ENCODE data around the gene PCDH15. TPM values are rescaled to one million over a fixed set of nuclear protein-coding genes. Genes with fewer than 3 reads are reported as not detected.

Gene PCDH15
- total and polyA plus RNA-seq, 2 of the 8 experiments (the other 6 are each of a cell fraction or from before 2014, with no cell fraction given): 0.11 TPM; not detected in 1

DNA sequence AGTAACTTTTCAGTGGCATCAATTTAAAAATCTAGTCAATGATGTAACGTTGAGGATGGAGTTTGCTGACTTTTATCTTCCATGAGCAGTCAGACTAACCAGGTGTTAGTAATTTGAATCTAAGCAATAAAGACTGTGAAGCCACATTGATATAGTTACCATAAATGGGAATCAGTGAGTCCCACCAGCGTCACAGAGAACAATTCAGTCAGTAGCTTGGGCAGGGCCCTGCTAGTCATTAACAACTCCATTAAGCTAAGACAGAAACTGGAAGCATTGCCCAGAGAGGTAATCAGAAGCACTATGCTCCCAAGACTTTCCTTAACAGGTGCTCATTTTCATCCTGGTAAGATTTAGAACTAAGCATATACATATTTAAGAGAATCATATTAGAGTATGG is 315.1 kb downstream of the PCDH15 start (continued):
- TF ChIP-seq, protein P1, sequence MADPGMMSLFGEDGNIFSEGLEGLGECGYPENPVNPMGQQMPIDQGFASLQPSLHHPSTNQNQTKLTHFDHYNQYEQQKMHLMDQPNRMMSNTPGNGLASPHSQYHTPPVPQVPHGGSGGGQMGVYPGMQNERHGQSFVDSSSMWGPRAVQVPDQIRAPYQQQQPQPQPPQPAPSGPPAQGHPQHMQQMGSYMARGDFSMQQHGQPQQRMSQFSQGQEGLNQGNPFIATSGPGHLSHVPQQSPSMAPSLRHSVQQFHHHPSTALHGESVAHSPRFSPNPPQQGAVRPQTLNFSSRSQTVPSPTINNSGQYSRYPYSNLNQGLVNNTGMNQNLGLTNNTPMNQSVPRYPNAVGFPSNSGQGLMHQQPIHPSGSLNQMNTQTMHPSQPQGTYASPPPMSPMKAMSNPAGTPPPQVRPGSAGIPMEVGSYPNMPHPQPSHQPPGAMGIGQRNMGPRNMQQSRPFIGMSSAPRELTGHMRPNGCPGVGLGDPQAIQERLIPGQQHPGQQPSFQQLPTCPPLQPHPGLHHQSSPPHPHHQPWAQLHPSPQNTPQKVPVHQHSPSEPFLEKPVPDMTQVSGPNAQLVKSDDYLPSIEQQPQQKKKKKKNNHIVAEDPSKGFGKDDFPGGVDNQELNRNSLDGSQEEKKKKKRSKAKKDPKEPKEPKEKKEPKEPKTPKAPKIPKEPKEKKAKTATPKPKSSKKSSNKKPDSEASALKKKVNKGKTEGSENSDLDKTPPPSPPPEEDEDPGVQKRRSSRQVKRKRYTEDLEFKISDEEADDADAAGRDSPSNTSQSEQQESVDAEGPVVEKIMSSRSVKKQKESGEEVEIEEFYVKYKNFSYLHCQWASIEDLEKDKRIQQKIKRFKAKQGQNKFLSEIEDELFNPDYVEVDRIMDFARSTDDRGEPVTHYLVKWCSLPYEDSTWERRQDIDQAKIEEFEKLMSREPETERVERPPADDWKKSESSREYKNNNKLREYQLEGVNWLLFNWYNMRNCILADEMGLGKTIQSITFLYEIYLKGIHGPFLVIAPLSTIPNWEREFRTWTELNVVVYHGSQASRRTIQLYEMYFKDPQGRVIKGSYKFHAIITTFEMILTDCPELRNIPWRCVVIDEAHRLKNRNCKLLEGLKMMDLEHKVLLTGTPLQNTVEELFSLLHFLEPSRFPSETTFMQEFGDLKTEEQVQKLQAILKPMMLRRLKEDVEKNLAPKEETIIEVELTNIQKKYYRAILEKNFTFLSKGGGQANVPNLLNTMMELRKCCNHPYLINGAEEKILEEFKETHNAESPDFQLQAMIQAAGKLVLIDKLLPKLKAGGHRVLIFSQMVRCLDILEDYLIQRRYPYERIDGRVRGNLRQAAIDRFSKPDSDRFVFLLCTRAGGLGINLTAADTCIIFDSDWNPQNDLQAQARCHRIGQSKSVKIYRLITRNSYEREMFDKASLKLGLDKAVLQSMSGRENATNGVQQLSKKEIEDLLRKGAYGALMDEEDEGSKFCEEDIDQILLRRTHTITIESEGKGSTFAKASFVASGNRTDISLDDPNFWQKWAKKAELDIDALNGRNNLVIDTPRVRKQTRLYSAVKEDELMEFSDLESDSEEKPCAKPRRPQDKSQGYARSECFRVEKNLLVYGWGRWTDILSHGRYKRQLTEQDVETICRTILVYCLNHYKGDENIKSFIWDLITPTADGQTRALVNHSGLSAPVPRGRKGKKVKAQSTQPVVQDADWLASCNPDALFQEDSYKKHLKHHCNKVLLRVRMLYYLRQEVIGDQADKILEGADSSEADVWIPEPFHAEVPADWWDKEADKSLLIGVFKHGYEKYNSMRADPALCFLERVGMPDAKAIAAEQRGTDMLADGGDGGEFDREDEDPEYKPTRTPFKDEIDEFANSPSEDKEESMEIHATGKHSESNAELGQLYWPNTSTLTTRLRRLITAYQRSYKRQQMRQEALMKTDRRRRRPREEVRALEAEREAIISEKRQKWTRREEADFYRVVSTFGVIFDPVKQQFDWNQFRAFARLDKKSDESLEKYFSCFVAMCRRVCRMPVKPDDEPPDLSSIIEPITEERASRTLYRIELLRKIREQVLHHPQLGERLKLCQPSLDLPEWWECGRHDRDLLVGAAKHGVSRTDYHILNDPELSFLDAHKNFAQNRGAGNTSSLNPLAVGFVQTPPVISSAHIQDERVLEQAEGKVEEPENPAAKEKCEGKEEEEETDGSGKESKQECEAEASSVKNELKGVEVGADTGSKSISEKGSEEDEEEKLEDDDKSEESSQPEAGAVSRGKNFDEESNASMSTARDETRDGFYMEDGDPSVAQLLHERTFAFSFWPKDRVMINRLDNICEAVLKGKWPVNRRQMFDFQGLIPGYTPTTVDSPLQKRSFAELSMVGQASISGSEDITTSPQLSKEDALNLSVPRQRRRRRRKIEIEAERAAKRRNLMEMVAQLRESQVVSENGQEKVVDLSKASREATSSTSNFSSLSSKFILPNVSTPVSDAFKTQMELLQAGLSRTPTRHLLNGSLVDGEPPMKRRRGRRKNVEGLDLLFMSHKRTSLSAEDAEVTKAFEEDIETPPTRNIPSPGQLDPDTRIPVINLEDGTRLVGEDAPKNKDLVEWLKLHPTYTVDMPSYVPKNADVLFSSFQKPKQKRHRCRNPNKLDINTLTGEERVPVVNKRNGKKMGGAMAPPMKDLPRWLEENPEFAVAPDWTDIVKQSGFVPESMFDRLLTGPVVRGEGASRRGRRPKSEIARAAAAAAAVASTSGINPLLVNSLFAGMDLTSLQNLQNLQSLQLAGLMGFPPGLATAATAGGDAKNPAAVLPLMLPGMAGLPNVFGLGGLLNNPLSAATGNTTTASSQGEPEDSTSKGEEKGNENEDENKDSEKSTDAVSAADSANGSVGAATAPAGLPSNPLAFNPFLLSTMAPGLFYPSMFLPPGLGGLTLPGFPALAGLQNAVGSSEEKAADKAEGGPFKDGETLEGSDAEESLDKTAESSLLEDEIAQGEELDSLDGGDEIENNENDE (IDR thresholded peaks at IDR 0.05; ENCODE audit: insufficient replicate concordance, low read length): no peak
- TF ChIP-seq CHD1 (IDR thresholded peaks at IDR 0.05; ENCODE audit: low read depth, low read length) (no peak), HDAC2 (IDR thresholded peaks at IDR 0.05; ENCODE audit: borderline replicate concordance in 1 of 2, low read depth in 2 of 2, low read length in 2 of 2) (no peak), YY1 (IDR thresholded peaks at IDR 0.05; ENCODE audit: low read depth, low read length) (no peak), KDM1A (IDR thresholded peaks at IDR 0.05; ENCODE audit: borderline replicate concordance, low read length) (no peak), TEAD4 (IDR thresholded peaks at IDR 0.05; ENCODE audit: low read depth, low read length) (no peak), GTF2F1 (IDR thresholded peaks at IDR 0.05; ENCODE audit: borderline replicate concordance, low read depth, low read length) (no peak), CTCF (IDR thresholded peaks at IDR 0.05; ENCODE audit: control extremely low read depth in 1 of 3, insufficient read depth in 1 of 3, low read depth in 1 of 3, low read length in 3 of 3) (no peak)
